Skeletal muscle cell (primary cell): ENCODE results near the gene ZDHHC11.
A peak's percentile ranks its signal among the peaks of the same experiment; 100 is the strongest.

Experiments used
- DNase-seq: peaks from one replicate; pipeline ENCODE4 v3.0.0-alpha.2; 2010; ENCODE audit warnings: low read depth
- H3K4me3 ChIP-seq: 2 replicates; pipeline ENCODE4 v1.5.1; 2011; ENCODE audit warnings: low read depth, mild to moderate bottlenecking, control low read depth, low read length, moderate library complexity

The ZDHHC11 gene, protein sequence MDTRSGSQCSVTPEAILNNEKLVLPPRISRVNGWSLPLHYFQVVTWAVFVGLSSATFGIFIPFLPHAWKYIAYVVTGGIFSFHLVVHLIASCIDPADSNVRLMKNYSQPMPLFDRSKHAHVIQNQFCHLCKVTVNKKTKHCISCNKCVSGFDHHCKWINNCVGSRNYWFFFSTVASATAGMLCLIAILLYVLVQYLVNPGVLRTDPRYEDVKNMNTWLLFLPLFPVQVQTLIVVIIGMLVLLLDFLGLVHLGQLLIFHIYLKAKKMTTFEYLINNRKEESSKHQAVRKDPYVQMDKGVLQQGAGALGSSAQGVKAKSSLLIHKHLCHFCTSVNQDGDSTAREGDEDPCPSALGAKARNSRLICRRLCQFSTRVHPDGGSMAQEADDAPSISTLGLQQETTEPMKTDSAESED

DNA sequence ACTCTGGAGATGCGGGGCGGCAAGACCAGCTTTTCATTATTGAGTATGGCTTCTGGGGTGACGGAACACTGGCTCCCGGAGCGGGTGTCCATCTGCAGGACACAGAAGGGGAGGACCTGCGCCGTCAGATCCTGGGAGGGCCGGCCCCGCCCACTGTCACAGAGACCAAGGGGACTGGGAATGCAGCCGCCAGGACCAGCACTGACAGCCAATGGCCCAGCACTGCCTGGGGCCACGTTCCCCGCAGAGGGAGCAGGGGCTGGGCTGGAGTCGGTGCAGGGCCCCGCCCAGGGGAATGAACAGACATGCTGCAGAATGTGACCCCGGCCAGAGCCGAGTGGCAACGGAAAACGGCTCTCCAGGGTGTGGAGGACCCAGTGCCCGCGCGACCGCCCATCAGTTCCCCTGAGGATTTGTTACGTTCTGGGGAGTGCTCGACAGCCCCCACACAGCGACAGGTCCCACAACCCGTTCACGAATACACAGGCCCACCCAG lies at the start of gene ZDHHC11:
Gene ZDHHC11, minus strand, starts transcription at position 476 of the 496 bp plus-strand sequence. Its CDS starts 384 bp downstream, at position 92.
- no peak for DNase-seq
- no peak within 1 kb of the TSS for H3K4me3 ChIP-seq

DNA sequence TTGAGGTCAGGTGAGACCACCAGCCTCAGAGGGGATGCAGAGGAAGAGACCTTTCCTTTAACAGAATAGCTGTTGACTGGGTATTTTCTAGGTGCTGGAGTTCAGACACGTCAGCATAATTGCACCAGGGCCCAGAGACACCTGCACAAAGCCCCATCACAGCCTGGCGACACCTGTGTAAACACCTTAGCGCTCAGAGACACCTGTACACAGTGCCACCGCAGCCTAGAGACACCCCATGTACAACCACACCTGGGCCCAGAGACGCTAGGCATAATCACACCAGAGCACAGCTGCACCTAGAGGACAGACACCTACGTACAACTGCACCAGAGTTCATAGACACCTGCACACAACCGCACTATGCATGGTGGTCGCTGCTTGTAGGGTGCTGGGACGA lies 42.9 kb upstream of the ZDHHC11 start:
- DNase-seq, result no peak
- H3K4me3 ChIP-seq, result peak overlapping the region; percentile 98

DNA sequence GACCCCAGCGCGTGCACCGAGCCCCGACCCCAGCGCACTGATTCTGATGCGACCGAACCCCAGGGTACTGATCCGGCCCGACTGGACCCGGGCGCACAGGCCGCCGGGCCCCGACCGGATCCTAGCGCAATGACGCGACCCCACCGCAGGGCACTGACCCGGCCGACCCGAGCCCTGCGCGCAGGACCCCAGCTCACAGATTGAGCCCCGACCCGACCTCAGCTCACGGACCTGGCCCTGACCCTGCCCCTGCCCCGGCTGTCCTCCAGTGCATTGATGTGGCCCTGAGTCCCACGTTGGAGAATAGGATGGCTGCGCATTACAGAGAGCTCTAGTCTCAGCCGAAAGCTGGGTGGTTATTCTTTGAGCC lies 42.3 kb upstream of the ZDHHC11 start:
- peak overlapping the region; percentile 98 for H3K4me3 ChIP-seq
- DNase-seq, result no peak

DNA sequence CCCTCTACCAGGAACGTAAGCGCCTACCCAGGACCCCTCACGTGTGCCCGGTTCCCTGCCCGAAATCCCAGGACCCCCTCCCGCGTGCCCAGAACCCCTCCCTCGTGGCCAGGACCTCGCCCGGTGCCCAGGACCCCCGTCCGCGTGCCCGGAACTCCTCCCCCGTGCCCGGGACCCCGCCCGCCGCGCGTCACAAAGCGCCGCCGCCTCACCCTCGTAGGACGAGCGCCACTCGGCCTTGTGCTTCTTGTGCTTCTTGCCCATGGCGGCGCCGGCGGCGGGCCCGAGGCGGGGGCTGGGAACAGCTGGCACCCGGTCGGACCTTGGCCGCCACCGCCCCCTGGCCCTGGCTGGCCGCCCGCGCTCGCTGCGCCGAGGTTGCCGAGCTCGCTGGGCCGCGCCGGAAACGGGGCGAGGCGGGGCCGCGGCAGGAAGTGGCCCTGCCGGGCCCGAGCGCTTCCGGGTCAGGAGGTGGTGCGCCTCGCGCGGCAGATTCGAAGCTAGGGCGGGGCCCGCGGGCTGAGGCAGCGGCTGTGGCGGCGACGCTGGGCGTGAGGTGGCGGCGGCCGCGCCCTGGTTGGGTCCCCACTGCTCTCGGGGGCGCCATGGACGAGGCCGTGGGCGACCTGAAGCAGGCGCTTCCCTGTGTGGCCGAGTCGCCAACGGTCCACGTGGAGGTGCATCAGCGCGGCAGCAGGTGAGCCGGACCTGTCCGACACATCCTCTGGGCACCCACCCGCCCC lies 41.8 kb upstream of the ZDHHC11 start, which contains the start of the genes BRD9 and TRIP13:
Gene BRD9, minus strand, starts transcription at position 408 of the 743 bp plus-strand sequence. Its CDS starts 144 bp downstream, at position 264.
Gene TRIP13, plus strand, starts transcription at position 491 of the 743 bp plus-strand sequence. Its CDS starts 115 bp downstream, at position 606.
- peak; percentile 29 for DNase-seq
- H3K4me3 ChIP-seq, result peak within 1 kb of the TSS; percentile 98

DNA sequence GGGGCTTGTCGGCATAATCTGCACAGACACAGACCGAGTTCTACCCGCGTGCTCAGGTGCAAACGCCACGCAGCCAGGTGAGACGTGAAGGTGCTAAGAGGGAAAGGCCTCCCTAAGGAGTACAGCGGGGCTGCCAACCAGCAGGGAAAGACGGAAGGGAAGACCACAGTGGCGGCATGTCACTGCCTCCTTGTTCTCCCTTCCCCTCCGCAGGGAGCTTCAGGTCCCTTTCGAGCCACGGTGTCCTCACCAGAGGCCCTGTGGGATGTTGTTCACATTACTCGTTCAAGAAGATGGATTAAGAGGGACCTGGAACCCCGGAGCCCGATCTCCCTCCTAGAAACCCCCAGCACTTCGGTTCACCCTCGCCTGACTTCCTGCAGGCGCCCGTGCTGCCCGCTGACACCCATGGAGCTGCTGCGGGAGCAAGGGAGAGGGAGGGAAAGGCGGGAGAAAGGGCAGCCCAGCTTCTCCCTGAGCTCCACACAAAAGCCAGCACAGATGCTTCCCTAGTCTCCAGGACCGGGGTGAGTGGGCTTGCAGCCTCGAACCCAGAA lies 41.1 kb upstream of the ZDHHC11 start:
- DNase-seq, result no peak
- peak overlapping the region; percentile 98 for H3K4me3 ChIP-seq

DNA sequence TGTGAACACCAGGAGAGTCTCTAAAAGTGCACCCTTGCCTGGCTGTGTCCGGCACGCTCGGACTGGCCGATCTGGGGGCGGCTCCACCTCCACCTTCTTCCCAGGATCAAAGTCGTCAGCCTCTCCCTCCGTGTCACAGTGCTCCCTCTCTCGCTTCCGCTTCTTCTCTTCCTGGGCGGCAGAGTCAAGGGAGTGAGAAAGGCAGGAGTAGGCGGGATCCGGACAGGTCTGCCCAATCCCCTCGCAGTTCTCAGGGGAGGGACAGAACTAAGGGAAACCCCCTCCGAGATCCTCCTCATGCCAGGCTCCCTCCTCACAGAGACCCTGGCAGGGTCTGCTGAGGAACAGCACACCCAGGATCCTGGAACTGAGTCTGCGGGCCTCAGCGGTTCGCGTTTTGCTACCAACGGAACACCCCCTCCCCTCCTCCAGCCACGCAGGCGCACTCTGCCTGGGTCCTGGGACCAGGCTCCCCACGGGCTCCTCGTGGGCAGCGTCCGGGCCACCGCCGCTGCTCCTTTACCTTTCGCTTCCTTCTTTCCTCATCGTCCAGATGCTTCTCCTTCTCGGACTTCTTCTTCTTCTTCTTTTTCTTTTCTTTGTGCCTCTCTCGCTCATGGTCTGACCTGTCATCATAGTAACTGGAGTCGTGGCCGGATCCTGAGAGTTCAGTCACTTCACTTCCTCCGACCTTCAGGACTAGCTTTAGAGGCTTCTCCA lies 40.5 kb upstream of the ZDHHC11 start:
- H3K4me3 ChIP-seq, result peak overlapping the region; percentile 98
- no peak for DNase-seq

DNA sequence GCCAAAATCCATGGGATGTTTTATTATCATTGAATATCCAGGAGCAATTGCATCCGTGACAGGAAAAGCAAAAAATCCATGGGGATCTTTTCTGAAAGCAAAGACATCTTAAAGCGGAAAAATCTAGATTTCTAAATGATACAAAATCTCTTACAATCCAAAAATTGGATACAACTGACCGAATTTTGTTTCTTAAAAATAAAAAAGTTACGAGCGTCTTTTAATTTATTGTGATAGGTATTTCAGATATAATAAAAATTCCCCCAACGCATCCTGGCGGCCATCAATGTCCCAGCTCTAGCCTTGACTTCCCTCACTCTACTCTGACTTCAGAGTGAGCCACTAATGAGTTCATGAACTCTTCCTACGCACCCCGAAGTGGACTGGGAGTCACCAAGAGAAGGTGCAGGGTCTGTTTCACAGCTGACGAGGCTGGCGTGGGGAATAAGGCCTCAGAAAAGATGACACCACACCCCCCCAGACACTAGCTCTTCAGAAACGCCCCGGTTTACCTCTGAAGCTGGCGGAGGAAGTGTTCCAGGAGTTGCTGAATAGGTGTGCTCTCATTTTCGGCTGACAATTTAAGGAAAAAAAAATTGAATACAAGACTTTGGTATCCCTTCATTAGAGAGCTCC lies 38.4 kb upstream of the ZDHHC11 start:
- DNase-seq, result no peak
- no peak overlapping the region for H3K4me3 ChIP-seq

DNA sequence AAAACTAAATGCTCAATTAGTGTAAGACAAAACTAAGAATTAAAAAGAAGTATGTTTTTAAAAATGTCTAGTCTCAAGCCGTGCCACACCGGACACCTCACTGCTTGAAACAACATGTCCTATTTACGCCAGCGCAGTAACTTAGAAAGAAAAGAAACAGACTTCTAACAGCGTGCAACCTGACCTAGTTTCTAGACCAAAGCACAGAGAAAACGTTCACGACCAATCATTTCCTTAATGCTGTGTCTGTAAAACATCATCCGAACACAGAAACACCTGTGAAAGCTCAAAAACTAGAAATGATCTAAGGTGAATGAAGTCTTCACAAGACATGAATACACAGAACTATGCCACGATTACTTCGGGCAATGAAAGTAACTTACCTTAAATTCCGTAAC lies 37.9 kb upstream of the ZDHHC11 start:
- no peak for DNase-seq
- no peak overlapping the region for H3K4me3 ChIP-seq

DNA sequence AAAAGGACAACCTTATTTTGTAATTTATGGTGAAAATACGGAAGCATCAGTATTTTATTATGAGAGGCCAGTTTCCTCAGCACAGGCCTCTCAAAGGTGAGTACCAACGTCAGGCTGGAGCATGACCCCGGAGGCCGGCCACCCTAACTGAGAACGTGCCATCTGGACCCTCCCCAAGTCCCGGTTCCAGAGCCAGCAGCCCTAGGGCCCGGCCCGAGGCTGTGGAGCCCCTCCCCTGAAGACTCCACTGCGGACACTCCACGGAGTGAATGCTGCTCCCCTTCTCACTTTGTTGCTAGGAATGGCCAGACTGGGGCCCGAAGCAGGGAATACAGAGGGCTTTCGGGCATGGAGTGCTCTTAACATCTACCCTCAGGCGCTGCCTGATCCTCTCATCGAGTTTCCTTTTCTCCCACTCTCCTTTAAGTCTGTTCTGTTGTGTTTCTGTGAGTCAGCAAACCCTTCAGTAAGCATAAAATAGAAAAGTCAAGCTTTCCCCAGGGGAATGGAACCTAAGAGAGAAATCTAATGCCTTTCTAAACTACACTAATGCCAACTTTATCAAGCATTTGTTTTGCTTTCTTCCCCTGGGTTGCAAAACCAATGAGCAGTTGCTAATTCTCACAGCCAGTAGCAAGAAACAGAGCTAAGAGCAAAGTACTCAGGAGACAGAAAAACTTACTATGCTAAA lies 37.3 kb upstream of the ZDHHC11 start:
- H3K4me3 ChIP-seq, result no peak overlapping the region
- DNase-seq, result peak; percentile 48

DNA sequence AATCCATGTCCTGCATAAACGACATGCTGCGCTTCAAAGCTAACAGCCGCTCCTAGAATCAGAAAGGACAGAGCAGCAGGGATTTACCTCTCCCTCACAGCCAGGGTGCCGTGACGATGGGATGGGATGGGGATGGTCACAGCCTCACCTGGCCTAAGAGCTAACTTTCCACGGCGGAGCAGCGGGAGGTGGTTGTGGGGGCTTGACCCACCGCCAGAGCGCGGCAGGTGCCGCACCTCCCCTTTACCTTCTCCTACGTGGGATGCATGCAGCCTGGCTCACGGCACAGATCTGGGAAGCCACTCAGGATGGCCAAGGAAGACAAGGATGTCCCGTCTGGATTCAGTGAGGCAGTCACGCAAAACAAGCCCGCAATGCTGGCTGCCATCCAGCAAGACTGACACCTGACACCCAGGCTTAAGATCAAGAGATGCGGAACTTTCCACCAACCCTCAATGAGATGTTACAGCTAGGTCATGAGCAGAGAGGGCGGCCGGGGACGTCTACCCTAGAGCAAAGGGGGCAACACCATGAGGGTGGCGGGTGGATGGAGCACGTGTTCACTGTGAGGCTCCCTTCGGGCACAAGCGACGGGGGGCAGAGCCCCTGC lies 36.0 kb upstream of the ZDHHC11 start:
- DNase-seq, result no peak
- H3K4me3 ChIP-seq, result no peak overlapping the region

DNA sequence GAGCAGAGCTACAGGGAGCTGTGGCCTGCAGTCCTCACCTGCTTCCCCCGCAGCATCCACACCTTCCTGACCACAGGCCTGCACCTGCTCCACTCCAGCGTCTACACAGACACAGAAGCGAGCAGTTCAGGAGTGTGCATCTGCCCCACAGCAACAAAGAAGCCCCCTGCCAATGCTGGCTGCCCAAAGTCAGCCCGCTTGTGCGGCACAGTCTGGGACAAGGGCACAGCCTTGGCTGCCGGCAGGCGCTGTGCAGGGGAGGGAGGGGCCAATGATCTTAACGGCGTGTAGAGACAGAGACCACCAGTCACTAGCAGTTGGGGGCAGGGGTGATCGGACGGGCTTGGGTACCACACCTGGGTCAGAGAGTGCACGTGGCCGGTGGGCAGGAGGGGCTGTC lies 35.2 kb upstream of the ZDHHC11 start:
- H3K4me3 ChIP-seq, result no peak overlapping the region
- DNase-seq, result no peak

DNA sequence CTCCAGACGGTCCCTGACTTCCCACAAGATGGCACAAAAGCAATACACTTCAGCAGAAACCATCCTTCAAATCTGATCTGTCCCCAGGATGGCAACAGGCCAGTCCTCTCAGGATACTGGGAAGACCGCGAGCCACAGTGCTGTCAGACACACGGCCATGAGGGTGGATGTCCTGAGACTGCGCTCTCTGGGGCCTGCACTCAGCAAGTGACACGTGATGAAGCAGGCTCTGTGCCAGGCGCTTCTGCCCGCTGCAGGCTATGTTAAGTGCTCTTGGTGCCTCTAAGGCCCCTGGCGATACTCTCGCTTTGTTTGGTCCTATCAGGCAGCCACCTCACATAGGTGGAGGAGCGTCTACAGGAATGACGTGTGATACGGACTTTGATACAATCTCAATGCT lies 34.7 kb upstream of the ZDHHC11 start:
- DNase-seq, result no peak
- no peak overlapping the region for H3K4me3 ChIP-seq

DNA sequence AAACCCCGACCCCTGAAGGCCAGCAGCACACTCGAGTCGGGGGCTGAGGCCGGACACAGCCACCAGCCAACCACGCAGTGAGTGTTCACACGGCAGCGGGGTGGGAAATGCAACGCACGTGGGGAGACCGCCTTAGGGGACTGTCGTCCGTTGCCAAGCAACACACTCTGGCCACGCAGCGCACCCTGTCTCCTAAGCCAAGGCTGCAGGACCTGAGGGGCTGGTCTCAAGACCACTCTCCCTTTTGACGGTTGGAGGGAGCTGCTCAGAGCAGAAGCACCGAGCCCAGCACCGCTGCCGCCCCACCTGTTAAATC lies 34.3 kb upstream of the ZDHHC11 start:
- H3K4me3 ChIP-seq, result no peak overlapping the region
- DNase-seq, result no peak

DNA sequence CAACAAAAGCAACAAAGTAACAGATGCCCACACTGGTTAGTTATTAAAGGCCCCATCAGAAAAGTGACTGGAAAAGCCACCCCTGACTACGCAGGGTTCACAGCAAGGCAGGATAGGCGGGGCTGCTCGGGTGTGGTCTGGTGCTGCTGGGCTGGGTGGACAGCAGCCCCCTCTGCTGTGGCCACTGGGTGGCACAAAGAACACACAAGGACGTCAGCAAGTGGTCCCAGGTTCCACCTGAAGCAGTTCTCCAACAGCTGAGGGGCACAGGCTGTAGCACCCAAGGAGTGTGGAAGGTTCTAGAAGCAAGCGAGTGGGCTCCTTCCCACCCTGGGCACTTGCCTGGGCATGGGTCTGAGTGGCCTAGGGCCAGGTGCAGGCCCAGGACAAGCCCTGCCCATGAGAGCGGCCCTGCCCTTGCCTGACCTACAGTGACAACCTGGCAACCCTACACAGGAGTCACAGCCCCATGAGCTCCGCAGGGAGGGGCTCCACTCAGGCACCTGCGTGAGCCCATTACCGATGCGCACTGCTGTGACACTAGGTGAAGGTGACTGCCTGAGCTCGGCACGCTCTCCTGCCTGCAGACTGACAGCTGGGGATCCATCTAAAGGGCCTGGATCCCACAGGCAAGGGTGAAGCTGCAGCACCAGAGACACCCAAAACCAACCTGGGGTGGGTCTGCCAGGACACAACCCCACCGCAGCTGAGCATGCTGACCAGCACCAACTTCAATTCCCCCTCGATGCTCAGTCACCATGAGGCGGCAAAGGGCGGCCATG lies 33.8 kb upstream of the ZDHHC11 start:
- no peak overlapping the region for H3K4me3 ChIP-seq
- no peak for DNase-seq

DNA sequence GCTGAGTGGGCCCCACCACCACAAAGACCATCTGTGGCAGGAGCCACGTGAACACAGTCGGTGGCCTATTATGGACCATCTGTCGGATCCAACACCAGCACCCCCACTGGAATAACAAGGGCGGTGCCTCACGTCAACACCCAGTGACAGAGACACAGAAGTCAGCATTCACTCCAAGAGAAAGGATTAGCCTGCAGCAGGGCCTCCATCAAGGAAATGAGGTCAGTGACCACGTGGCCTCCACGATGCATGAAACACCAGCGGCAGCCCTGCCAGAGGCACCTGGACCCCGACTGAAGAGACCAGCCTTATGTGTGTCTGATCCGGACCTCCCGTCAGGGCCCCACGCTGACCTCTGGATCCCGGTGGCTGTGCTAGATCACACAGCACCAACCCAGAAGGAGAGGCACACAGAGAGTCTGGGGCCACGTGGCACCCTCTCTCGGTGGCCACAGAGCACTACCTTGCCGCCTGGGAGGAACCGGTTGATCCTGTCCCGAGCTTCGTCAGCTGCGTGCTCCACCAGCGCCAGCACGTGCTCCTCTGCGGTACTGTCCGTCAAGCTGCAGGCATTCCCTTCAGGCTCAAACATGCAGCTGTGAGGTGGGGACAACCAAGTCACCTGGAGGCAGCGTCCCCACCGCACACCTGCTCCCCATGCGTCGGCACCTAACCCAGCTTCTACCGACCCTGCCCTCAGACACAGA lies 32.8 kb upstream of the ZDHHC11 start:
- H3K4me3 ChIP-seq, result no peak overlapping the region
- DNase-seq, result no peak

DNA sequence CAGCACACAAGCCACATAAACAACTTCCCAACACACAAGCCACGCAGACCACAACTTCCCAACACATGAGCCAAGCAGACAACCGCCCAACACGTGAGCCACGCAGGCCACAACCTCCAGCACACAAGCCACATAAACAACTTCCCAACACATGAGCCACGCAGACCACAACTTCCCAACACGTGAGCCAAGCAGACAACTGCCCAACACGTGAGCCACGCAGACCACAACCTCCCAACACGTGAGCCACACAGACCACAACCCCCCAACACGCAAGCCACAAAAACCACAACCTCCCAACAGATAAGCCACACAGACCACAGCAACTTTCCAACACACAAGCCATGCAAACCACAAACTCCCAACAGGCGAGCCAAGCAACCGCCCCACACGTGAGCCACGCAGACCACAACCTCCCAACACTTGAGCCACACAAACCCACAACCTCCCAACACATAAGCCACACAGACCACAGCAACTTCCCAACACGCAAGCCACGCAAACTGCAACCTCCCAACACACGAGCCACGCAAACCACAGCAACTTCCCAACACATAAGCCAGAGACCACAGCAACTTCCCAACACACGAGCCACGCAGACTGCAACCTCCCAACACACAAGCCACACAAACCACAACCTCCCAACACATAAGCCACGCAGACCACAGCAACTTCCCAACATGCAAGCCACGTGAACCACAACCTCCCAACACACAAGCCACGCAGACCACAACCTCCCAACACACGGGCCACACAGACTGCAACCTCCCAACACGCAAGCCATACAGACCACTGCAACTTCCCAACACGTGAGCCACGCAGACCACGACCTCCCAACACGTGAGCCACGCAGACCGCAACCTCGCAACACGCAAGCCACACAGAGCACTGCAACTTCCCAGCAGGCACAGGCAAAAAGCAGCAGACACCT lies 31.7 kb upstream of the ZDHHC11 start:
- no peak for DNase-seq
- H3K4me3 ChIP-seq, result no peak overlapping the region
